HepG2 (cell line): ENCODE results near the gene MTA2. TPM values are rescaled to one million over a fixed set of nuclear protein-coding genes. Genes with fewer than 3 reads are reported as not detected.

Experiments used
- ATF1 ChIP-seq: IDR thresholded peaks from 2 replicates; pipeline ENCODE4 v1.6.1; 2016; ENCODE audit warnings: mild to moderate bottlenecking, control low read depth
- HNRNPLL ChIP-seq: fragments of 200-400 bp; formaldehyde crosslinking; IDR thresholded peaks from 2 replicates; pipeline ENCODE4 v1.6.1; 2017; ENCODE audit warnings: mild to moderate bottlenecking, low read depth, low read length; ENCODE audit not compliant: poor library complexity, severe bottlenecking
- IRX3 ChIP-seq: sonication (generic); formaldehyde crosslinking; IDR thresholded peaks from 2 replicates; pipeline ENCODE4 v1.8.1; 2023; ENCODE audit warnings: mild to moderate bottlenecking, low read depth, missing genetic modification reagents, borderline replicate concordance
- MBD4 ChIP-seq: IDR thresholded peaks from 2 replicates; pipeline ENCODE4 v1.6.1; 2012; ENCODE audit warnings: low read length, inconsistent platforms, borderline replicate concordance
- MEIS1 ChIP-seq: sonication (generic); formaldehyde crosslinking; IDR thresholded peaks from 2 replicates; pipeline ENCODE4 v1.9.0; 2021; ENCODE audit warnings: mild to moderate bottlenecking, missing genetic modification reagents, moderate library complexity, borderline replicate concordance
- NONO ChIP-seq, 2 experiments: fragments of 450-650 bp in 1 of 2; sonication (generic) in 1 of 2; formaldehyde crosslinking in 1 of 2; IDR thresholded peaks in 1 of 2; conservative IDR thresholded peaks in 1 of 2; 2 replicates each; pipeline versions ENCODE4 v1.6.1 to v1.8.0; 2017 to 2022; ENCODE audit warnings: mild to moderate bottlenecking in 1 of 2, missing genetic modification reagents in 1 of 2, moderate library complexity in 1 of 2
- POLR2AphosphoS2 ChIP-seq: IDR thresholded peaks from 2 replicates; pipeline ENCODE4 v1.6.1; 2011; ENCODE audit warnings: low read depth, low read length, improper control_type of control experiment
- SRSF1 ChIP-seq: fragments of 200-400 bp; formaldehyde crosslinking; optimal IDR thresholded peaks from 2 replicates; pipeline ENCODE3; 2017; ENCODE audit warnings: mild to moderate bottlenecking, low read depth, low read length, moderate library complexity
- SRSF4 ChIP-seq: fragments of 200-400 bp; formaldehyde crosslinking; IDR thresholded peaks from one replicate; pipeline ENCODE4 v1.6.1; 2018; ENCODE audit warnings: mild to moderate bottlenecking, low read depth, low read length, moderate library complexity; ENCODE audit not compliant: poor library complexity, severe bottlenecking
- TBX3 ChIP-seq: fragments of 450-650 bp; IDR thresholded peaks from 2 replicates; pipeline ENCODE4 v1.6.1; 2017; ENCODE audit warnings: antibody characterized with exemption, mild to moderate bottlenecking, inconsistent platforms, borderline replicate concordance
- THYN1 ChIP-seq: sonication (generic); formaldehyde crosslinking; IDR thresholded peaks from 2 replicates; pipeline ENCODE4 v1.8.1; 2023; ENCODE audit warnings: low read depth, mild to moderate bottlenecking, moderate library complexity, missing genetic modification reagents, borderline replicate concordance
- ZNF10 ChIP-seq: sonication (generic); formaldehyde crosslinking; IDR thresholded peaks from 2 replicates; pipeline ENCODE4 v1.4.0; 2020; ENCODE audit warnings: mild to moderate bottlenecking, low read depth, missing genetic modification reagents, borderline replicate concordance
- ZNF256 ChIP-seq: sonication (generic); formaldehyde crosslinking; conservative IDR thresholded peaks from 2 replicates; pipeline ENCODE4 v1.4.0; 2020; ENCODE audit warnings: missing genetic modification reagents
- ZNF343 ChIP-seq: sonication (generic); formaldehyde crosslinking; IDR thresholded peaks from 2 replicates; pipeline ENCODE4 v1.4.0; 2020; ENCODE audit warnings: mild to moderate bottlenecking, missing genetic modification reagents
- ZNF615 ChIP-seq: sonication (generic); formaldehyde crosslinking; IDR thresholded peaks from 2 replicates; pipeline ENCODE4 v1.5.0; 2020; ENCODE audit warnings: mild to moderate bottlenecking, missing genetic modification reagents, borderline replicate concordance
- ZNF713 ChIP-seq: sonication (generic); formaldehyde crosslinking; IDR thresholded peaks from 2 replicates; pipeline ENCODE4 v1.4.0; 2020; ENCODE audit warnings: mild to moderate bottlenecking, missing genetic modification reagents
- polyA plus RNA-seq, 8 experiments: library from polyadenylated mRNA; depleted of rRNA in 3 of 8; stranded (reverse) in 7 of 8; unstranded in 1 of 8; fragments of >200 nt; fragmentation: Illumina TruSeq in 4 of 8; extraction: Trizol in 4 of 8; gene quantifications; 2 replicates each; pipeline versions ENCODE4 v1.2.1 to v1.2.3, GENCODE V29; 2011 to 2016; ENCODE audit warnings: low read depth in 4 of 8, missing spikeins in 1 of 8, mixed read lengths in 1 of 8; ENCODE audit not compliant: insufficient read depth in 1 of 8
- total RNA-seq, 5 experiments: library from RNA; depleted of rRNA; stranded (reverse); fragments of >200 nt; fragmentation: Illumina TruSeq; extraction: Trizol; gene quantifications; 2 replicates each; pipeline ENCODE4 v1.2.3, GENCODE V29; 2016; ENCODE audit warnings: low read depth in 1 of 5
- TF ChIP-seq, protein P1 (sequence below), 2 experiments: sonication (generic) in 1 of 2; formaldehyde crosslinking in 1 of 2; IDR thresholded peaks; 2 replicates each; pipeline versions ENCODE4 v1.4.0 to v1.6.1; 2018 to 2020; ENCODE audit warnings: missing genetic modification reagents in 2 of 2, borderline replicate concordance in 1 of 2, low read depth in 1 of 2, mild to moderate bottlenecking in 1 of 2, missing biosample characterization in 1 of 2
- TF ChIP-seq, protein P2 (sequence below): sonication (generic); formaldehyde crosslinking; IDR thresholded peaks from 2 replicates; pipeline ENCODE4 v1.4.0; 2020; ENCODE audit warnings: mild to moderate bottlenecking, missing genetic modification reagents
- TF ChIP-seq, protein P3 (sequence below): sonication (generic); formaldehyde crosslinking; IDR thresholded peaks from 2 replicates; pipeline ENCODE4 v1.4.0; 2020; ENCODE audit warnings: missing genetic modification reagents
- TF ChIP-seq, protein P4 (sequence below): IDR thresholded peaks from 2 replicates; pipeline ENCODE4 v1.6.1; 2016; ENCODE audit warnings: missing genetic modification reagents, missing compliant biosample characterization
- TF ChIP-seq, protein P5 (sequence below): sonication (generic); formaldehyde crosslinking; IDR thresholded peaks from 2 replicates; pipeline ENCODE4 v1.8.0; 2022; ENCODE audit warnings: missing genetic modification reagents, mild to moderate bottlenecking, borderline replicate concordance

Gene MTA2
- total and polyA plus RNA-seq, 2 of the 13 experiments (the other 11 are each of a cell fraction or from before 2014, with no cell fraction given): 14.0 to 70.0 TPM

DNA sequence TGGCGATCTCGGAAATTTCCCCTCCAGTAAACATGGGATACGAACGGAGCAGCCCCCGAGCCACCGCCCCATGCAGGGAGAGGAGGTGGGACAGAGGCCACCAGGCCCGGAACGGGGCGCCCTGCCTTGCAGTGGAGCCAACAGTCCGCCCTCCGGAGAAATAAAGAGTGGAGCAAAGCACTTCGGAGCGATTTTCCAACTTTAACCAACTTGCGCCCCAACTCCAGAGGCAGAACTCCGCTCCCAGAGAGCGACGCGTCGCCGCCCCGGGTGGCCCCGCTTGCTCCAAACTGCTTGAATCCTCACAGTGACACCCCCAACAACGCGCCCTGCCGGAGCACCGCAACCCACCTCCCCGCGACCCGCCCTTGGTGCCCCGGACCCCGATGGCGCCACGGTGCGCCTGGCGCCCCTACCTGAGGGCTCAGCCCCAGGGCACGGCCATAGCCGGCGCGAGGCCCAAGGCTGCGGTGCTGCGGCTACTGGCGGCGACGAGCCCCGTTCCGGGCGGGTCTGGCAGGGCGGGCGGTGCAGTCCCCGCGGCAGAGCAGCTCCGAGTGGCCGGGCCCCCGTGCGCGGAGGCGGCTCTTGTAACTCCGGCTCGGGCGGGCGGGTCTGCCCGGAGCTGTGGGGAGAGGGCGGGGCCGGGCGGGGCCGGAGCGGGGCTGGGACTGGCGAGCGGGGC lies 55.3 kb downstream of the MTA2 start, which contains the start of gene AHNAK (continued):
- TF ChIP-seq POLR2AphosphoS2: no peak
- no peak for TF ChIP-seq ZNF256 (CRISPR knock-in tag)
- no peak for TF ChIP-seq IRX3 (CRISPR knock-in tag)
- TF ChIP-seq ZNF713 (CRISPR knock-in tag): no peak
- no peak for TF ChIP-seq ZNF615
- TF ChIP-seq, protein P1, sequence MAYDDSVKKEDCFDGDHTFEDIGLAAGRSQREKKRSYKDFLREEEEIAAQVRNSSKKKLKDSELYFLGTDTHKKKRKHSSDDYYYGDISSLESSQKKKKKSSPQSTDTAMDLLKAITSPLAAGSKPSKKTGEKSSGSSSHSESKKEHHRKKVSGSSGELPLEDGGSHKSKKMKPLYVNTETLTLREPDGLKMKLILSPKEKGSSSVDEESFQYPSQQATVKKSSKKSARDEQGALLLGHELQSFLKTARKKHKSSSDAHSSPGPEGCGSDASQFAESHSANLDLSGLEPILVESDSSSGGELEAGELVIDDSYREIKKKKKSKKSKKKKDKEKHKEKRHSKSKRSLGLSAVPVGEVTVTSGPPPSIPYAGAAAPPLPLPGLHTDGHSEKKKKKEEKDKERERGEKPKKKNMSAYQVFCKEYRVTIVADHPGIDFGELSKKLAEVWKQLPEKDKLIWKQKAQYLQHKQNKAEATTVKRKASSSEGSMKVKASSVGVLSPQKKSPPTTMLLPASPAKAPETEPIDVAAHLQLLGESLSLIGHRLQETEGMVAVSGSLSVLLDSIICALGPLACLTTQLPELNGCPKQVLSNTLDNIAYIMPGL (CRISPR knock-in tag; IDR thresholded peaks at IDR 0.05; ENCODE audit: borderline replicate concordance in 1 of 2, low read depth in 1 of 2): peak; percentile 34 to 71; a peak in 2 of 4 replicates
- no peak; the same call in 1 of the 2 replicates for TF ChIP-seq MEIS1 (CRISPR knock-in tag)
- TF ChIP-seq, protein P2, sequence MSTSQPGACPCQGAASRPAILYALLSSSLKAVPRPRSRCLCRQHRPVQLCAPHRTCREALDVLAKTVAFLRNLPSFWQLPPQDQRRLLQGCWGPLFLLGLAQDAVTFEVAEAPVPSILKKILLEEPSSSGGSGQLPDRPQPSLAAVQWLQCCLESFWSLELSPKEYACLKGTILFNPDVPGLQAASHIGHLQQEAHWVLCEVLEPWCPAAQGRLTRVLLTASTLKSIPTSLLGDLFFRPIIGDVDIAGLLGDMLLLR: no peak
- TF ChIP-seq ATF1 (CRISPR knock-in tag): no peak
- TF ChIP-seq SRSF1: no peak
- no peak for TF ChIP-seq ZNF10 (CRISPR knock-in tag)
- TF ChIP-seq NONO (IDR thresholded peaks at IDR 0.05): no peak
- TF ChIP-seq NONO (CRISPR knock-in tag; conservative IDR thresholded peaks at IDR 0.05): peak; percentile 63
- no peak for TF ChIP-seq SRSF4
- no peak for TF ChIP-seq ZNF343 (CRISPR knock-in tag)
- TF ChIP-seq, protein P3, sequence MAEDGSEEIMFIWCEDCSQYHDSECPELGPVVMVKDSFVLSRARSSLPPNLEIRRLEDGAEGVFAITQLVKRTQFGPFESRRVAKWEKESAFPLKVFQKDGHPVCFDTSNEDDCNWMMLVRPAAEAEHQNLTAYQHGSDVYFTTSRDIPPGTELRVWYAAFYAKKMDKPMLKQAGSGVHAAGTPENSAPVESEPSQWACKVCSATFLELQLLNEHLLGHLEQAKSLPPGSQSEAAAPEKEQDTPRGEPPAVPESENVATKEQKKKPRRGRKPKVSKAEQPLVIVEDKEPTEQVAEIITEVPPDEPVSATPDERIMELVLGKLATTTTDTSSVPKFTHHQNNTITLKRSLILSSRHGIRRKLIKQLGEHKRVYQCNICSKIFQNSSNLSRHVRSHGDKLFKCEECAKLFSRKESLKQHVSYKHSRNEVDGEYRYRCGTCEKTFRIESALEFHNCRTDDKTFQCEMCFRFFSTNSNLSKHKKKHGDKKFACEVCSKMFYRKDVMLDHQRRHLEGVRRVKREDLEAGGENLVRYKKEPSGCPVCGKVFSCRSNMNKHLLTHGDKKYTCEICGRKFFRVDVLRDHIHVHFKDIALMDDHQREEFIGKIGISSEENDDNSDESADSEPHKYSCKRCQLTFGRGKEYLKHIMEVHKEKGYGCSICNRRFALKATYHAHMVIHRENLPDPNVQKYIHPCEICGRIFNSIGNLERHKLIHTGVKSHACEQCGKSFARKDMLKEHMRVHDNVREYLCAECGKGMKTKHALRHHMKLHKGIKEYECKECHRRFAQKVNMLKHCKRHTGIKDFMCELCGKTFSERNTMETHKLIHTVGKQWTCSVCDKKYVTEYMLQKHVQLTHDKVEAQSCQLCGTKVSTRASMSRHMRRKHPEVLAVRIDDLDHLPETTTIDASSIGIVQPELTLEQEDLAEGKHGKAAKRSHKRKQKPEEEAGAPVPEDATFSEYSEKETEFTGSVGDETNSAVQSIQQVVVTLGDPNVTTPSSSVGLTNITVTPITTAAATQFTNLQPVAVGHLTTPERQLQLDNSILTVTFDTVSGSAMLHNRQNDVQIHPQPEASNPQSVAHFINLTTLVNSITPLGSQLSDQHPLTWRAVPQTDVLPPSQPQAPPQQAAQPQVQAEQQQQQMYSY (CRISPR knock-in tag): no peak
- no peak for TF ChIP-seq THYN1 (CRISPR knock-in tag)
- TF ChIP-seq HNRNPLL: peak; percentile 8
- no peak for TF ChIP-seq TBX3
- TF ChIP-seq, protein P4, sequence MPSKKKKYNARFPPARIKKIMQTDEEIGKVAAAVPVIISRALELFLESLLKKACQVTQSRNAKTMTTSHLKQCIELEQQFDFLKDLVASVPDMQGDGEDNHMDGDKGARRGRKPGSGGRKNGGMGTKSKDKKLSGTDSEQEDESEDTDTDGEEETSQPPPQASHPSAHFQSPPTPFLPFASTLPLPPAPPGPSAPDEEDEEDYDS (CRISPR knock-in tag): peak; percentile 80; the same call in 1 of the 2 replicates
- TF ChIP-seq, protein P5, sequence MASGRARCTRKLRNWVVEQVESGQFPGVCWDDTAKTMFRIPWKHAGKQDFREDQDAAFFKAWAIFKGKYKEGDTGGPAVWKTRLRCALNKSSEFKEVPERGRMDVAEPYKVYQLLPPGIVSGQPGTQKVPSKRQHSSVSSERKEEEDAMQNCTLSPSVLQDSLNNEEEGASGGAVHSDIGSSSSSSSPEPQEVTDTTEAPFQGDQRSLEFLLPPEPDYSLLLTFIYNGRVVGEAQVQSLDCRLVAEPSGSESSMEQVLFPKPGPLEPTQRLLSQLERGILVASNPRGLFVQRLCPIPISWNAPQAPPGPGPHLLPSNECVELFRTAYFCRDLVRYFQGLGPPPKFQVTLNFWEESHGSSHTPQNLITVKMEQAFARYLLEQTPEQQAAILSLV: 0 out of 2 replicates have a peak, but pooled peaks have one; percentile 40
- no peak for TF ChIP-seq MBD4
